HG02623 (cell line): ENCODE data around the gene TCERG1.

Experiments
- ATAC-seq: cut with Tn5 transposase; IDR thresholded peaks from one replicate; pipeline ENCODE4 v1.9.1; 2021; ENCODE audit warnings: moderate library complexity; ENCODE audit not compliant: unreplicated experiment

Gene TCERG1

GRCh38 chr5:146451411-146451810, 4.3 kb downstream of the TCERG1 start:
- no peak for ATAC-seq

DNA sequence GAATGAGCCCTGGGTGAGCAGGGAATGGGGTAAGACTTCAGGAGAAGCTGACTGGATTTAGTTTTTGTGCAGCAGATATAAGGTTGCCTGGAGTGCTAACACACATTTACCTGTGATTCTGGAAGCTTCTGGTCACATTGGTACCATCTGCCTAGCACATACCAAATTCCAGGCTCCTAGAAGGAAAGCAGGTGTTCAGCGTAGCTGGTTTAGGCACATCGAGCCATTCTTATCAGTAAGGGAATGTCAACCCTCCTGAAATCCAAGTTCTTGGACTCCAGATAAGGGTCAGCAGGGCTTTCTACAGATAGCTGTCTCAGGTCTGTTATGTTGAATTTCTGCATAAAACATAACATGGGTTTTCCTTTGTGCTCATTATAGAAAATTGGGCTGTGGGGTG, 10.3 kb downstream of the TCERG1 start:
- no peak for ATAC-seq

GRCh38 chr5:146458894-146459293, 11.8 kb downstream of the TCERG1 start:
- ATAC-seq: no peak

- no peak for ATAC-seq
These were observed 14.2 kb downstream of the TCERG1 start for GRCh38 chr5:146461319-146461718.

- no peak for ATAC-seq
These were observed 16.3 kb downstream of the TCERG1 start for GRCh38 chr5:146463446-146463845.

DNA sequence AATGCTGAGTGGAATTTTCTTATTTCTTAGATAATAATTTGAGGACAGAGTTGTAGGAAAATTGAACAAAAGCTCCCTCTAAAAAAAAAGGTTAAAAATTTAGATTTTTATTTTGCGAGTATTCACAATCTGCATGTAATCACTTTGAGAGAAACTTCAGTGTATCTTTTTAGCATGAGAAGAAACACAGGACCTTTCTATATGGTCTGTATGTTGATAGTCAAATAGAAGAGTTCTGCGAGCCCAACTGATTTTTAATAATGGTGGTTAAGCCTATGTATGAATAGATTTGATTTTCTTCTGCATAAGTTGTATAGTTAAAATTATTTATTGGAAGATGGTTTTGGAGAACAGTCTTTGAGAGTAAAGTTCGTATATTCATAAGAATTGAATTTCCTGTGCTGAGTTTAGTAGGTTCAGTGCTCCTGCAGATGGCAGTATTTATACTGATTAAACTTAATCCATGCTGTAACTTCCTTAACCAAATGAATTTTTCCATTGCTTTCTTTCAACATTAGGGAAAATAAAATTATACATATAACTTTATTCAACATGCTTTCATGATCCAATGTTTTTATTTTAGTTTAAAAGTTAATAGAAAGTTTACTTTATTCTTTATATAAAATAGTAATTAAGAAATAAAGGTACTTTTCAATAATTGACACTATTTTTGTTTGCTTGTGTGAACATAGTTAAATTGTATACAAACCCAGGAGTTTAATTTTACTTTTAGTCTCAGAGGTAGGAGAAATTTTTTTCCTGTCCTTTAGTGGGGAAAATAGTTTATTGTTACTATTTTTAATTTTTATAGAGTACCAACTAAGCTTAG, 19.6 kb downstream of the TCERG1 start:
- ATAC-seq: no peak

GRCh38 chr5:146467760-146468159, 20.6 kb downstream of the TCERG1 start:
- no peak for ATAC-seq

GRCh38 chr5:146474065-146474464, 26.9 kb downstream of the TCERG1 start:
- no peak for ATAC-seq

GRCh38 chr5:146475190-146475780, 28.2 kb downstream of the TCERG1 start:
- ATAC-seq: no peak

GRCh38 chr5:146475906-146476305, 28.8 kb downstream of the TCERG1 start:
- ATAC-seq: no peak

GRCh38 chr5:146482775-146483174, 35.6 kb downstream of the TCERG1 start:
- ATAC-seq: no peak

- ATAC-seq: no peak
These were observed 37.7 kb downstream of the TCERG1 start for GRCh38 chr5:146484714-146485391.

DNA sequence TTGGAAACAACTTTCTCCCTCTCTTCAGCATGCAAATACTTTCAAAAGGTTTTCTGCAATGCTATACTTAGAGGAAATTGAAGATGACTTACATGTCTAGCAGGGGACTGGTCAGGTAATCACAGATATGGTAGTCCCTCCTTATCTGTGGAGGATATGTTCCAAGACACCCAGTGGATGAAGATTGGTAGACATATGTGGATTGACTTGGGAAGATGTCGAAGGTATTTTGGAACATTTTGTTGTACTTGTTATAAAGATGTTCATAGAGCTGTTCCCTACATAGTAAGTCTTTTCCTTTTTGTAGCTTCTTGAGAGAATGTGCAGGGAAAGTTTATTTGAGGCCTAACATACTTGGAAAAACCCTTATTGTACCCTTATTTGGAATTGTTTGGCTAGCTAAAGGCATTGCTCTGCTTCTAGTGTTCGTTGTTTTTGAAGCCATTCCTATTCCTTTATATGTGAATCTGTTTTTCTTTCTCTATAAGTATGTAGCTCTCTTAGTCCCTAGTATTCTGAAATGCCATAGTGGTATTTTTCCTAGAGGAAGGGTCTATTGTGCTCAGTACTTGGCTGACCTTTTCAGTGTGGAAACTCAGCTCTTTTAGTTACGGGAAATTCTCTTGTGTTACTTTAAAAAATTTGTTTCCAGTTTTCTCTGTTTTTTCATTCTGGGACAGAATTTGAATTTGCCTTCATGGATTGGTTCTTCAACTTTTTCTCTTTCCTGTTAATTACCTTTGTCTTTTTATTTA, 43.1 kb downstream of the TCERG1 start:
- ATAC-seq: no peak

DNA sequence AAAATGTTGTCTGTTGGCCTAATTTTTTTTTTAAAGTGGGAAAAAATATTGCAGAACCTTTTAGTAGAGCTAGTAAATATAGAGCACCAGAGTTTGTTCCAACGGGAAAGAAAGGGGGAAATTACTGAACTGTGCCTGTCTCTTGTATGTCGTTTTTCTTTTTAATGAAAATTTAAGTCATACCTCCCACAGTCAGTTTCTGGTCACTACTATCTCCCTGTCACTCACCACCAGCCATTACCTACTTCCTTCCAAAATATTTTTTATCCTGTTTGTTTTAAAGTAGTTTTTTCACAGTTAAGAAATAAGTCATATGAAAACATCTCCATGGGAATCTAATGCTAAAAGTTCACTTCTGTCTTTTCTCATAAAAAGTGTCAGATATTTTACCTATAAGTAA, 47.5 kb downstream of the TCERG1 start:
- ATAC-seq: no peak

DNA sequence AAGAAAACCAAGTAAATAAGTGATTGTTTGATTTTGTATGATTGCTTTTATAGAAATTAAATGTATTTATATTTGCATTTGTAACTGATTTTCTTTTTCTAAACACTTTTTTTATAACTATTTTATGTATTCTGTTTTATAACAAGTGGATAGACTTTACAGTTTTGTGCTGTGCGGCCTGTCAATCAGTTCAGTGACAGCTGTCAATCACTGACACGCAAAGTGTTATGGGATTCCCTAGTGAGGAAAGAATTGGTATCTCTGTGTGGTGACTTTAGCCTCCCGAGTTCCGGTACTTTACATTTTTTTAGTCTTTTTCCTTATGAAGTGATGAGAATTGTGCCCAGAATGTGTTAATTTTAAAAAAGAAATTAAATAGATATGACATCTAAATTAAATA, 52.5 kb downstream of the TCERG1 start:
- ATAC-seq: no peak

DNA sequence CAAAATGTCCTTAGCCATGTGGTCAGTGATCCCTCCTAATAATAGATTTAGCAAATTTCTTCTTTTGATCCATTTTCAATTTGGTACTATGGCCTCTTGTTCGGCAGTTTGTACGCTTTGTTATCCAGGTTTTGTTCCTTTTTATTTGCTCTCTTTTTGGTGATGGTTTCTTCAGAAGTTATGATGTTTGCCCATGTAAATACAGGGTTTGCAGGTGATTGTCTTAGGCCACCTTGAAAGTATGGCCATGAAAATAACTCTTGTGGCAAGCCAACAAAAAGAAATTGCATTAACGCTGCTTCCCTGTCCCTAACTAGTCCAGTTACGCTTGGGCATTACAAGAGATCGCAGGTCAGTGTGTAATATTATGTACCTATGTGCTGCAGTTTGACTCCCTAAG, 60.3 kb downstream of the TCERG1 start:
- ATAC-seq: no peak

DNA sequence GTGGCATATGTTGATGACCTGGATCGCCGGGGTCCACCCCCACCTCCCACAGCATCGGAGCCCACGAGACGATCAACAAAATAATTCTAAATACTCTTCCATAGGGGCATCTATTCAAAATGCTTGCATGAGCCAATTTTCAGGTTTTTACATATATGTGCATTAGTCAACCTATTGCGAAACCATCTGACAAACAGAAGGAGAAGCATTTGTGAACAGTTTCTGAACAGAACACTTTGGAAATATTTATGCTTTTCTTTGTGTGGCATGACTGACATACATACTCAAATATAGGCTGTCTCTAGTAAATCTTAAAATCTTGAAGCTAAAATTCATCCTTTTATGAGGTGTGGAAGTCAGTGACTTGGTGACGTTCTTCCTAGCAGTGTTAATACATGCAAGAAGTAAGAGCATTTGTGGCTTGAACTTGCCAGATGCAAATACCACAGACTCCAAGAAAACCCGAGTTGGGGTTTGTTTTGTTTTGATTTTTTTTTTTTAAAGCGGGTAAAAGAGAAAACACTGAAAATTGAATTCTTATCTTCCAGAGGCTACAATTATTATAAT, 63.5 kb downstream of the TCERG1 start:
- ATAC-seq: no peak

DNA sequence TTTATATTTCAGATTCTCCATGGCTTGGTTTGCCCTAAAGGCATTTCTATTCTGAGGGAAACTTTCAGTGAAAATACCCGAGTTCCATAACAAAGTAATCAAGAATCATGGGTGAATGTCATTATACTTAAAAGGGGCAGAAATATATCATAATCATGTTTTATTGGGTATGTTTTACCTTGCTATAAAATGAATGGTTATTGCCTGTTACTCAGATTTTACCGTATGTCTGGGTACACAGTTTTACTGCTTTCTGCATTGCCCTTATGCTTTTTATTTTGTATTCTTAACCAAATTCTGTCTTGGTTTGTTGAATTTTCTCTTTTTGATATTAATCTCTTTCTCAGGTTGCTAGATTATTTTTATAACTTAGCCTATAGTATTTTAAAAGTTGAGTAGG, 66.3 kb downstream of the TCERG1 start:
- ATAC-seq: no peak

- no peak for ATAC-seq
These were observed 67.4 kb downstream of the TCERG1 start for GRCh38 chr5:146514575-146514974.

DNA sequence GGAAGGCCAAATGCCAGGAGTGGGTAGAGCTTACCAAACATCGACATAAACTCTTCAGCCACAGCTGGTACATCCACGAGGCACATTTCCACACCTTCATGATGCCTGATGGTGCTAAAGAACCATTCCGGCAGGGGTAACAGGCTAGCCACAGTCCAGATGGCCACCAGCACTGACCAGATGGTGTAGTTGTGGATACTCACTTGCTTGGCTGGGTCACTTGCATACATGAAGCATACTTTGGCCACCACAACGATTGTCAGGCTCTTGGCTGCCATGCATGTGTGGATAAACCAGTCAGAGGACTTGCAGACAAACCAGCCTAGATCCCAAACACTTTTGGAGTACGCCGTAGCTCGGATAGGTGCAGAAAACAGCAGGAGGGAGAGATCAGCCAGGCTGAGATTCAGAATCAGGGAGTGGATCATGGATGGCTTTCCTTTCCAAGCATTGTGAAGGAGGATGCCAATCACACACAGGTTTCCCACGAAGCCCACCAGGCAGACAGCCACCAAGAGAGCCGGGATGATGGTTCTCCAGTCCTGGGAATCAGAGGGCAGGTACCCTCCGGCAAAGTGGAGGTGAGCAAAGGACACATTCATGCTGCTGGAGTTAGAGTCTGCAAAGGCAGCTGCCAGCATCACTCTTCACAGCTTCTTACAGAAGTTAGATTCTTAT, 68.5 kb downstream of the TCERG1 start:
- no peak for ATAC-seq

- ATAC-seq: no peak
These were observed 69.0 kb downstream of the TCERG1 start, which contains the start of gene GPR151 for GRCh38 chr5:146516151-146516475. GPR151 (minus strand) TSS chr5:146516190; CDS start chr5:146516113, 77 bp downstream.
